Activated T-cell treated with anti-CD3 and anti-CD28 coated beads, Interleukin-2, amount 50 U/mL, for 24 hours (primary cell): ENCODE data around the gene NUDT21.
"Not testable (repeated sequence)": the region's sequence is repeated elsewhere in the genome, so short reads cannot be mapped to it uniquely, and the experiment has no call there.

Experiments
- DNase-seq: peaks from one replicate; pipeline ENCODE4 v3.0.0-alpha.2; 2020
- H3K27ac Mint-ChIP-seq: 2 replicates; pipeline ENCODE4 v1.8.0; 2020; ENCODE audit warnings: mild to moderate bottlenecking, mixed read lengths
- H3K27me3 Mint-ChIP-seq: 2 replicates; pipeline ENCODE4 v1.8.0; 2020; ENCODE audit warnings: mixed read lengths
- H3K36me3 Mint-ChIP-seq: 2 replicates; pipeline ENCODE4 v1.8.0; 2020; ENCODE audit warnings: low read depth, mixed read lengths
- H3K4me1 Mint-ChIP-seq: 2 replicates; pipeline ENCODE4 v1.8.0; 2020; ENCODE audit warnings: low read depth, mixed read lengths
- H3K4me3 Mint-ChIP-seq: 2 replicates; pipeline ENCODE4 v1.8.0; 2020; ENCODE audit warnings: mild to moderate bottlenecking, moderate library complexity, mixed read lengths
- H3K9me3 Mint-ChIP-seq: 2 replicates; pipeline ENCODE4 v1.8.0; 2020; ENCODE audit warnings: mixed read lengths

Gene NUDT21

DNA sequence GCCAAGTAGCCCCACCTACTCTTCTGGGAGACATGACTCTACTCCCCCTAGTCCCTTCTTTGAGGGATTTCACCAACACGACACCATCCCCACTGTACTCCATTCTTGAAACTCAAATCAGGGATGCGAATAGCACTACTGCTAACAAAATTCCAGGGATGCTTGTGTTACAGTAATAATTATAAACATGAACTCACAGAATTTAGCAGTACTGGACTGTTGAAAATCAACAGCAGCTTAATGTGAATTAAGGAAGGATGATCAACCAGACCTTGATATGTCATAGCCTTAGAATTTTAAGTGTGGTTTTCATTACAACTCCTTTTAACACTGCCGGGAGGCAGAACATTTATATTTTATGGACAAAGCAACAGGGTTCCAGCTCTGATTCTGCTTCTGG, 63.7 kb downstream of the NUDT21 start:
- Mint-ChIP-seq H3K9me3 (peaks cover 10% of the 10 kb centered on the region), H3K27ac (peak overlapping the region; percentile 13), H3K36me3 (peaks cover 95% of the 10 kb centered on the region), H3K4me1 (no peaks in the 10 kb centered on the region), H3K4me3 (no peak overlapping the region), H3K27me3 (no peaks in the 10 kb centered on the region)
- no peak for DNase-seq

DNA sequence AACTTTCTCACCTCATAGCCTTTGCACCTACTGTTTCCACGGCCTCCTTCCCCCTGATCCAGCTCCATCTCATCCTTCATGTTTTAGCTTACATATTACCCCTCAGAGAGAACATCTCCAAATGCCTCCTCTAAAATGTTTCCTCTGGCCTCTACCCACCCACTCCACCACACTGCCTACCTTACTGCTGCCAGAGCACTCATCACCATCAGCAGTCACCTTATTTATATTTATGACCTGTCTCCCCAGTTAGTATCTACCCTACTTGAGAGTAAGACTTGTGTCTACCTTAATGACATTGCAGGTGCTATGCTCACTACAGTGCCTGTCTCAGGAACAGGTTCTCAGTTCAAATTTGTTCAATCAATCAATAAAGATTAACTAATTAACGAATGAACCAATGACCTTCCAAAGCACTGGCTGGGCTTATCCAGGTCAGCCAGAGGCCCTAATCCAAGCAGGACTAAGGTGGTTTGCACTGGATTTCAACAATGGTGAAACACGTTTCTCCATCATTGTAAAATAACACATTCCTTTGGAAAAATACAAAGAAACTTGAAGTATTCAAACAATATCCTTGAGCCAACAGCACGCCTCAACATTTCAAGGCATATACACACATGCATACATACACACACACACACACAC, 66.9 kb downstream of the NUDT21 start:
- Mint-ChIP-seq H3K27ac (no peak overlapping the region), H3K9me3 (peaks cover 21% of the 10 kb centered on the region), H3K36me3 (peaks cover 95% of the 10 kb centered on the region), H3K4me3 (no peak overlapping the region), H3K27me3 (no peaks in the 10 kb centered on the region), H3K4me1 (no peaks in the 10 kb centered on the region)
- DNase-seq, result no peak

GRCh38 chr16:56382901-56383355, 68.2 kb downstream of the NUDT21 start:
- Mint-ChIP-seq H3K4me3 (no peak overlapping the region), H3K9me3 (peaks cover 21% of the 10 kb centered on the region), H3K4me1 (no peaks in the 10 kb centered on the region), H3K27me3 (no peaks in the 10 kb centered on the region), H3K27ac (no peak overlapping the region), H3K36me3 (peaks cover 97% of the 10 kb centered on the region)
- no peak for DNase-seq

DNA sequence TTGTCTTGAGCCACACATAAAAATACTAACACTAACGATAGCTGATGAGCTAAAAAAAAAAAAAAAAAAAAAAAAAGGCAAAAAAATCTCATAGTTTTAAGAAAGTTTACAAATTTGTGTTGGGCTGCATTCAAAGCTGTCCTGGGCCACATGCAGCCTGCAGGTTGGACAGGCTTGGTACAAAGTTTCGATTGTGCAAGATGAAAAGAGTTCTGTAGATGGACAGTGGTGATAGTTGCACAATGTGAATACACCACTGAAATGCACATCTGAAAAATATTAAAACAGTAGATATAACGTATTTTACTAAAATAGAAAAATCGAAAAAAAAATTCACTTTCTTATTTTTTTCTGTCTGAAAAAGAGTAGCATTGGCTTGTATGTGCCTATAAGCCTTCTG, 68.7 kb downstream of the NUDT21 start:
- peaks cover 97% of the 10 kb centered on the region for H3K36me3 Mint-ChIP-seq
- no peak overlapping the region for H3K27ac Mint-ChIP-seq
- H3K4me1 Mint-ChIP-seq, result peaks cover 1% of the 10 kb centered on the region
- no peak for DNase-seq
- no peaks in the 10 kb centered on the region for H3K27me3 Mint-ChIP-seq
- no peak overlapping the region for H3K4me3 Mint-ChIP-seq
- peaks cover 21% of the 10 kb centered on the region for H3K9me3 Mint-ChIP-seq

GRCh38 chr16:56380778-56381485, 70.2 kb downstream of the NUDT21 start:
- peak overlapping the region; percentile 22 for H3K27ac Mint-ChIP-seq
- H3K27me3 Mint-ChIP-seq, H3K4me1 Mint-ChIP-seq, DNase-seq, H3K4me3 Mint-ChIP-seq: not testable (repeated sequence)
- peaks cover 87% of the 10 kb centered on the region for H3K36me3 Mint-ChIP-seq
- H3K9me3 Mint-ChIP-seq, result peaks cover 21% of the 10 kb centered on the region
